Neuronal stem cell (in vitro differentiated cells): ENCODE results near the gene LOXL4.

ENCODE experiments used
- DNase-seq: peaks from one replicate; pipeline ENCODE4 v3.0.0-alpha.2; 2013; ENCODE audit warnings: low spot score
- H2AFZ ChIP-seq: one replicate; pipeline ENCODE4 v1.6.1; 2013; ENCODE audit warnings: mild to moderate bottlenecking, low read length, inconsistent platforms
- H2AK5ac ChIP-seq: 2 replicates; pipeline ENCODE4 v1.6.1; 2013; ENCODE audit warnings: low read depth, mild to moderate bottlenecking, inconsistent platforms, low read length, moderate library complexity, mixed read lengths
- H2BK120ac ChIP-seq: 2 replicates; pipeline ENCODE4 v1.6.1; 2013; ENCODE audit warnings: low read depth, mild to moderate bottlenecking, inconsistent platforms, low read length, moderate library complexity, mixed read lengths
- H2BK12ac ChIP-seq: one replicate; pipeline ENCODE4 v1.6.1; 2013; ENCODE audit warnings: low read length, inconsistent platforms
- H2BK15ac ChIP-seq: 2 replicates; pipeline ENCODE4 v1.6.1; 2013; ENCODE audit warnings: mild to moderate bottlenecking, low read length, inconsistent platforms, mixed read lengths
- H2BK5ac ChIP-seq: one replicate; pipeline ENCODE4 v1.6.1; 2013; ENCODE audit warnings: inconsistent platforms, mild to moderate bottlenecking, low read length, moderate library complexity
- H3K14ac ChIP-seq: one replicate; pipeline ENCODE4 v1.6.1; 2013; ENCODE audit warnings: low read length, inconsistent platforms
- H3K18ac ChIP-seq: 2 replicates; pipeline ENCODE4 v1.6.1; 2013; ENCODE audit warnings: low read length, inconsistent platforms
- H3K23ac ChIP-seq: 2 replicates; pipeline ENCODE4 v1.6.1; 2013; ENCODE audit warnings: low read depth, mild to moderate bottlenecking, mixed read lengths, low read length, inconsistent platforms; ENCODE audit not compliant: poor library complexity
- H3K27ac ChIP-seq: replicated peaks from 3 replicates; pipeline ENCODE4 v1.5.1; 2013; ENCODE audit warnings: low read length, inconsistent platforms
- H3K27me3 ChIP-seq, 3 experiments: 2 replicates each; pipeline ENCODE4 v1.6.1; 2013; ENCODE audit warnings: low read length in 3 of 3, mild to moderate bottlenecking in 2 of 3, inconsistent platforms in 1 of 3, low read depth in 1 of 3, mixed read lengths in 1 of 3, moderate library complexity in 1 of 3; ENCODE audit not compliant: control insufficient read depth in 3 of 3, insufficient read depth in 3 of 3
- H3K36me3 ChIP-seq, 2 donors: replicated peaks in 1 of 2; 2 replicates each; pipeline ENCODE4 v1.6.1; 2013; ENCODE audit warnings: low read length in 2 of 2; ENCODE audit not compliant: control insufficient read depth in 2 of 2, insufficient read depth in 2 of 2
- H3K4ac ChIP-seq: 2 replicates; pipeline ENCODE4 v1.6.1; 2013; ENCODE audit warnings: inconsistent platforms, mild to moderate bottlenecking, low read length, moderate library complexity
- H3K4me1 ChIP-seq, 2 donors: 1 replicate in 1 of 2; 2 replicates in 1 of 2; pipeline ENCODE4 v1.6.1; 2013; ENCODE audit warnings: low read length in 2 of 2, low read depth in 1 of 2; ENCODE audit not compliant: control insufficient read depth in 2 of 2, insufficient read depth in 1 of 2
- H3K4me2 ChIP-seq: one replicate; pipeline ENCODE4 v1.6.1; 2013; ENCODE audit warnings: mild to moderate bottlenecking, low read length, inconsistent platforms; ENCODE audit not compliant: insufficient read depth, poor library complexity, severe bottlenecking
- H3K4me3 ChIP-seq, 2 donors: 2 replicates each; pipeline ENCODE4 v1.5.1; 2013; ENCODE audit warnings: low read length in 2 of 2, mild to moderate bottlenecking in 2 of 2, inconsistent platforms in 1 of 2, moderate library complexity in 1 of 2
- H3K79me1 ChIP-seq: one replicate; pipeline ENCODE4 v1.6.1; 2013; ENCODE audit warnings: low read depth, mild to moderate bottlenecking, inconsistent platforms, low read length, moderate library complexity
- H3K9ac ChIP-seq: one replicate; pipeline ENCODE4 v1.6.1; 2013; ENCODE audit warnings: mild to moderate bottlenecking, low read depth, low read length, inconsistent platforms; ENCODE audit not compliant: poor library complexity
- H3K9me3 ChIP-seq, 2 donors: replicated peaks in 1 of 2; 2 replicates each; pipeline versions ENCODE3 to v1.6.1; 2013; ENCODE audit warnings: low read length in 2 of 2, mild to moderate bottlenecking in 2 of 2, inconsistent platforms in 1 of 2, low read depth in 1 of 2, mixed read lengths in 1 of 2, moderate library complexity in 1 of 2; ENCODE audit not compliant: control insufficient read depth in 2 of 2, insufficient read depth in 1 of 2
- H4K8ac ChIP-seq: one replicate; pipeline ENCODE4 v1.6.1; 2013; ENCODE audit warnings: low read depth, mild to moderate bottlenecking, inconsistent platforms, low read length, moderate library complexity
- H4K91ac ChIP-seq: one replicate; pipeline ENCODE4 v1.6.1; 2013; ENCODE audit warnings: low read length, low read depth, mild to moderate bottlenecking, inconsistent platforms; ENCODE audit not compliant: poor library complexity
- WGBS, 2 donors: extraction: QIAGEN DNeasy Blood & Tissue Kit; methylation state at CpG; one replicate each; pipeline ENCODE4 v1.1.7; 2013; ENCODE audit warnings: missing lambda C conversion rate in 2 of 2, mixed read lengths in 1 of 2; ENCODE audit not compliant: insufficient read length in 2 of 2, insufficient replicate concordance in 1 of 2; ENCODE audit errors: extremely low coverage in 2 of 2; 5-methylcytosine and 5-hydroxymethylcytosine counted together

LOXL4 gene

GRCh38 chr10:98261436-98262277, 6.3 kb downstream of the LOXL4 start:
- no CpG with 5 or more reads among the region's 15 CpGs for WGBS, 2 donors
- DNase-seq: no peak
- no peak overlapping the region for H2BK12ac ChIP-seq

GRCh38 chr10:98260752-98261151, 7.2 kb downstream of the LOXL4 start:
- Histone ChIP-seq H3K23ac (peak overlapping the region; percentile 86), H3K79me1 (peaks cover 4% of the 10 kb centered on the region), H2BK12ac (peak overlapping the region; percentile 95), H3K9me3 (no peaks in the 10 kb centered on the region), H3K36me3 (no peaks in the 10 kb centered on the region), H2AK5ac (no peak overlapping the region), H4K91ac (no peak overlapping the region), H3K18ac (peak overlapping the region; percentile 48), H3K27ac (no peak overlapping the region), H2BK120ac (no peak overlapping the region), H2AFZ (no peak overlapping the region), H3K4me3 (no peak overlapping the region), H4K8ac (peak overlapping the region; percentile 30), H3K4me2 (no peak overlapping the region), H3K4ac (peak overlapping the region; percentile 14), H3K14ac (peak overlapping the region; percentile 41), H2BK5ac (no peak overlapping the region), H3K9ac (peak overlapping the region; percentile 50), H3K27me3 (no peaks in the 10 kb centered on the region), H2BK15ac (peak overlapping the region; percentile 80), H3K4me1 (peaks cover 0 to 4% of the 10 kb centered on the region in 2 donors)
- no CpG with 5 or more reads among the region's 14 CpGs for WGBS, 2 donors
- DNase-seq: no peak

More at GRCh38 chr10:98261436-98262277, 6.3 kb downstream of the LOXL4 start:
- H3K4ac ChIP-seq: no peak overlapping the region
- H4K91ac ChIP-seq: peak overlapping the region; percentile 75
- H2AK5ac ChIP-seq: peak overlapping the region; percentile 47
- no peak overlapping the region for H3K14ac ChIP-seq
- H3K18ac ChIP-seq: no peak overlapping the region
- peak overlapping the region; percentile 19 for H2BK120ac ChIP-seq
- H2BK15ac ChIP-seq: no peak overlapping the region
- H3K23ac ChIP-seq: no peak overlapping the region
- H3K4me3 ChIP-seq: no peak overlapping the region
- H3K79me1 ChIP-seq: peaks cover 4% of the 10 kb centered on the region
- H3K4me2 ChIP-seq: no peak overlapping the region
- no peak overlapping the region for H3K27ac ChIP-seq
- no peaks in the 10 kb centered on the region for H3K27me3 ChIP-seq
- no peak overlapping the region for H4K8ac ChIP-seq
- peaks cover 5 to 13% of the 10 kb centered on the region in 2 donors for H3K4me1 ChIP-seq
- H2AFZ ChIP-seq: no peak overlapping the region
- H3K9me3 ChIP-seq: no peaks in the 10 kb centered on the region
- H2BK5ac ChIP-seq: no peak overlapping the region
- no peaks in the 10 kb centered on the region for H3K36me3 ChIP-seq
- no peak overlapping the region for H3K9ac ChIP-seq

GRCh38 chr10:98260350-98260749, 7.6 kb downstream of the LOXL4 start:
- Histone ChIP-seq H3K4me2 (no peak overlapping the region), H4K8ac (peak overlapping the region; percentile 30), H3K27ac (no peak overlapping the region)

GRCh38 chr10:98259606-98260315, 8.2 kb downstream of the LOXL4 start:
- Histone ChIP-seq H3K27ac (no peak overlapping the region), H2BK120ac (no peak overlapping the region), H3K4ac (no peak overlapping the region), H2BK15ac (no peak overlapping the region), H3K27me3 (no peaks in the 10 kb centered on the region), H3K14ac (peak overlapping the region; percentile 41), H3K79me1 (peaks cover 4% of the 10 kb centered on the region), H4K91ac (no peak overlapping the region), H2BK5ac (peak overlapping the region; percentile 14), H3K4me3 (no peak overlapping the region), H3K9me3 (no peaks in the 10 kb centered on the region), H3K23ac (no peak overlapping the region), H3K4me2 (no peak overlapping the region), H2AFZ (no peak overlapping the region), H4K8ac (no peak overlapping the region), H3K4me1 (peaks cover 0 to 2% of the 10 kb centered on the region in 2 donors), H3K36me3 (no peaks in the 10 kb centered on the region), H2BK12ac (no peak overlapping the region), H3K18ac (no peak overlapping the region), H3K9ac (peak overlapping the region; percentile 25), H2AK5ac (no peak overlapping the region)
- DNase-seq: no peak
- no CpG with 5 or more reads among the region's 14 CpGs for WGBS, 2 donors

More at GRCh38 chr10:98260350-98260749, 7.6 kb downstream of the LOXL4 start:
- Histone ChIP-seq H2AFZ (no peak overlapping the region), H3K9ac (peak overlapping the region; percentile 50), H3K14ac (peak overlapping the region; percentile 41), H3K4me1 (peaks cover 0 to 2% of the 10 kb centered on the region in 2 donors), H3K36me3 (no peaks in the 10 kb centered on the region), H2BK15ac (no peak overlapping the region), H2BK120ac (no peak overlapping the region), H3K4me3 (no peak overlapping the region), H2BK5ac (no peak overlapping the region), H3K23ac (peak overlapping the region; percentile 86), H3K4ac (no peak overlapping the region), H3K27me3 (no peaks in the 10 kb centered on the region), H3K79me1 (peaks cover 4% of the 10 kb centered on the region), H3K9me3 (no peaks in the 10 kb centered on the region), H2AK5ac (no peak overlapping the region), H3K18ac (peak overlapping the region; percentile 48), H2BK12ac (peak overlapping the region; percentile 95), H4K91ac (no peak overlapping the region)
- no peak for DNase-seq
- no CpG with 5 or more reads among the region's 9 CpGs for WGBS, 2 donors
